Measurements from ENCODE around the gene ACSS3. TPM values are rescaled to one million over a fixed set of nuclear protein-coding genes. Genes with fewer than 3 reads are reported as not detected.

The ACSS3 gene
- total RNA-seq, 4 donors from 2014 or later = 78.1 to 106 (median 83.8) TPM

- Histone ChIP-seq H3K27ac (peak overlapping the region in 2 of 4 donors; percentile 69 to 79), H3K4me3 (no peak overlapping the region), H3K27me3 (no peaks in the 10 kb centered on the region), H3K36me3 (no peaks in the 10 kb centered on the region), H3K4me1 (peaks cover 0 to 61% (median 19%) of the 10 kb centered on the region in 4 donors), H3K9me3 (no peaks in the 10 kb centered on the region)
- TF ChIP-seq EP300 (IDR thresholded peaks at IDR 0.05) (no peak), POLR2A (IDR thresholded peaks at IDR 0.05) (no peak)
- TF ChIP-seq, protein P1, sequence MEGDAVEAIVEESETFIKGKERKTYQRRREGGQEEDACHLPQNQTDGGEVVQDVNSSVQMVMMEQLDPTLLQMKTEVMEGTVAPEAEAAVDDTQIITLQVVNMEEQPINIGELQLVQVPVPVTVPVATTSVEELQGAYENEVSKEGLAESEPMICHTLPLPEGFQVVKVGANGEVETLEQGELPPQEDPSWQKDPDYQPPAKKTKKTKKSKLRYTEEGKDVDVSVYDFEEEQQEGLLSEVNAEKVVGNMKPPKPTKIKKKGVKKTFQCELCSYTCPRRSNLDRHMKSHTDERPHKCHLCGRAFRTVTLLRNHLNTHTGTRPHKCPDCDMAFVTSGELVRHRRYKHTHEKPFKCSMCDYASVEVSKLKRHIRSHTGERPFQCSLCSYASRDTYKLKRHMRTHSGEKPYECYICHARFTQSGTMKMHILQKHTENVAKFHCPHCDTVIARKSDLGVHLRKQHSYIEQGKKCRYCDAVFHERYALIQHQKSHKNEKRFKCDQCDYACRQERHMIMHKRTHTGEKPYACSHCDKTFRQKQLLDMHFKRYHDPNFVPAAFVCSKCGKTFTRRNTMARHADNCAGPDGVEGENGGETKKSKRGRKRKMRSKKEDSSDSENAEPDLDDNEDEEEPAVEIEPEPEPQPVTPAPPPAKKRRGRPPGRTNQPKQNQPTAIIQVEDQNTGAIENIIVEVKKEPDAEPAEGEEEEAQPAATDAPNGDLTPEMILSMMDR (IDR thresholded peaks at IDR 0.05) = no peak
- WGBS, 2 donors = 66 to 68% methylated on average over 2 of the region's 2 CpGs
- no peak for DNase-seq (ENCODE audit: low spot score in 2 of 2)
Observed at GRCh38 chr12:81085832-81086231, 8.0 kb downstream of the ACSS3 start.

DNA sequence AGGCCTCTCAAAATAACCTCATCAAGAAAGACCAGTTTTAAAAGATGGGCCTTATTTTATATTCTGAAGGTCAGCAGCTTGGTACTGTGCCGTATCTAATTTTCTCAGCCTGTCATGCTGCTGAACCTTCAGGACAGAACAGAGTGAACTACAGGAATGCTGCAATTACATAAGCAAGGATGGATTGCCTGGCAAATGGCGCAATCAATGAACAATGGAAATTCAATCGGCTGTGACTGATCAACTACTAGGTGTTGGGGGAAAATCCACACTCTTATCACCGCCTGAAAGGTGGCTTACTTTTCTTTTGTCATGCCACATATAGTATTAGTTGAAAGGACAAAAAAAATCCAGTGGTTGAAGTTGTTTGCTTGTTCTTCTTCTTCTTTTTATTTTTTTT lies 8.5 kb downstream of the ACSS3 start:
- Histone ChIP-seq H3K27me3 (no peaks in the 10 kb centered on the region), H3K36me3 (no peaks in the 10 kb centered on the region), H3K4me3 (no peak overlapping the region), H3K27ac (peak overlapping the region in 1 of 4 donors; percentile 79), H3K9me3 (no peaks in the 10 kb centered on the region), H3K4me1 (peaks cover 0 to 56% (median 17%) of the 10 kb centered on the region in 4 donors)
- no peak for DNase-seq (ENCODE audit: low spot score in 2 of 2)
- TF ChIP-seq POLR2A (IDR thresholded peaks at IDR 0.05) (no peak), EP300 (IDR thresholded peaks at IDR 0.05) (no peak)
- TF ChIP-seq, protein P1 (IDR thresholded peaks at IDR 0.05) = no peak
- WGBS, 2 donors = 82 to 85% methylated on average over 4 of the region's 4 CpGs

GRCh38 chr12:81088221-81088620 lies 10.3 kb downstream of the ACSS3 start:
- TF ChIP-seq, protein P1 (IDR thresholded peaks at IDR 0.05) = no peak
- TF ChIP-seq EP300 (IDR thresholded peaks at IDR 0.05) (no peak), POLR2A (IDR thresholded peaks at IDR 0.05) (no peak)
- no peak for DNase-seq (ENCODE audit: low spot score in 2 of 2)
- 94 to 95% methylated on average over 4 of the region's 4 CpGs for WGBS, 2 donors
- Histone ChIP-seq H3K27me3 (no peaks in the 10 kb centered on the region), H3K27ac (no peak overlapping the region), H3K36me3 (no peaks in the 10 kb centered on the region), H3K4me3 (no peak overlapping the region), H3K9me3 (no peaks in the 10 kb centered on the region), H3K4me1 (peaks cover 0 to 49% (median 17%) of the 10 kb centered on the region in 4 donors)

DNA sequence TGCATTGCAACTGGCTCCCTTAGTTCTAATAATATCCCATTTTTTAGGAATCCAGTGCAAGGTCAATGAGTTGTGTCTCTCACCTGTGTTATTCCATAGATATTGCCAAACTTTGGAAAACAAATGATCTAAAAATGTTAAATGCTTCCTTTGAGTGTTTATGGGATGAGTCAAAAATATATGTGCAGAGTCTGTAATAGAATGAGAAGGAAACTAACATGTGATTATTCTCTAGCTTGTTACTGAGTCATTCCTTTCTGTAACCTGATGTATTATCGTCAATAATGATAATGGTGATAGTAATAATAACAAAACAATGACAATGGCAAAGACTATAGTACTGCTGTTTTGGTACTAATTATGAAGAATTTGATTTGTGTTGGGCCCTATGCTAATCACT lies 11.5 kb downstream of the ACSS3 start:
- TF ChIP-seq EP300 (IDR thresholded peaks at IDR 0.05) = no peak
- TF ChIP-seq POLR2A (IDR thresholded peaks at IDR 0.05) = no peak
- TF ChIP-seq, protein P1 (IDR thresholded peaks at IDR 0.05) = no peak
- 85 to 86% methylated on average over 1 of the region's 1 CpG for WGBS, 2 donors

GRCh38 chr12:81092053-81092452 lies 14.2 kb downstream of the ACSS3 start:
- no peak overlapping the region for H3K4me3 ChIP-seq
- peaks cover 0 to 38% (median 7%) of the 10 kb centered on the region in 4 donors for H3K4me1 ChIP-seq
- H3K9me3 ChIP-seq = no peaks in the 10 kb centered on the region
- no peaks in the 10 kb centered on the region for H3K36me3 ChIP-seq
- no peaks in the 10 kb centered on the region for H3K27me3 ChIP-seq
- TF ChIP-seq POLR2A (IDR thresholded peaks at IDR 0.05) = no peak
- TF ChIP-seq, protein P1 (IDR thresholded peaks at IDR 0.05) = no peak
- no peak for TF ChIP-seq EP300 (IDR thresholded peaks at IDR 0.05)
- no peak for DNase-seq (ENCODE audit: low spot score in 2 of 2)
- H3K27ac ChIP-seq = no peak overlapping the region
- whole genome bisulfite sequencing, 2 donors = 85 to 87% methylated on average over 3 of the region's 3 CpGs

More for the DNA sequence above, 11.5 kb downstream of the ACSS3 start:
- H3K27ac ChIP-seq = no peak overlapping the region
- no peaks in the 10 kb centered on the region for H3K9me3 ChIP-seq
- H3K36me3 ChIP-seq = no peaks in the 10 kb centered on the region
- no peaks in the 10 kb centered on the region for H3K27me3 ChIP-seq
- H3K4me1 ChIP-seq = peaks cover 0 to 43% (median 11%) of the 10 kb centered on the region in 4 donors
- no peak overlapping the region for H3K4me3 ChIP-seq
- no peak for DNase-seq (ENCODE audit: low spot score in 2 of 2)
